Heart left ventricle (tissue), 13 donors: ENCODE measurements around the gene TGFBR3.

ENCODE experiments used
- POLR2A ChIP-seq, 2 donors: fragments of 450-650 bp; IDR thresholded peaks; one replicate each; pipeline ENCODE4 v1.6.1; 2017; ENCODE audit warnings: antibody characterized with exemption in 2 of 2, mild to moderate bottlenecking in 2 of 2, moderate library complexity in 2 of 2
- TF ChIP-seq, protein P1 (sequence below), 12 donors: fragments of 200-600 bp; sonication (generic) in 4 of 12; IDR thresholded peaks; one replicate each; pipeline versions ENCODE4 v1.5.0 to v1.8.0; 2018 to 2022; ENCODE audit warnings: antibody characterized with exemption in 12 of 12, mild to moderate bottlenecking in 5 of 12
- donor health status: ischemic (EF 13 %, LVEDD 7.1; RV severe dilation, severe dysfunction).
- donor health status: DM: no; HTN: yes; CAD: no.
- donor health status: DM: no; HTN: no; CAD: no.
- donor health status: ischemic (EF 25% LVEDD 6.9; RV normal size, moderate dysfunction).
- donor health status: ischemic (EF 25% LVEDD 5.7; RV mildly dilated, moderate dysfunction).
- donor health status: ischemic (EF 35%, LVEDD 5.7; RV mildly dilated, moderate dysfunction).
- donor health status: nonischemic (EF 11% LVEDD 7.7; RV severe dilation, severe dysfunction).
- donor health status: DM: yes; HTN: yes; CAD: no.
- donor health status: PGD.
- donor health status: ischemic (EF 29% LVEDD 5.4; RV normal size, mild dysfunction).
- donor health status: nonischemic (EF 23%, LVEDD 6.1; RV moderate dilation, normal function).

DNA sequence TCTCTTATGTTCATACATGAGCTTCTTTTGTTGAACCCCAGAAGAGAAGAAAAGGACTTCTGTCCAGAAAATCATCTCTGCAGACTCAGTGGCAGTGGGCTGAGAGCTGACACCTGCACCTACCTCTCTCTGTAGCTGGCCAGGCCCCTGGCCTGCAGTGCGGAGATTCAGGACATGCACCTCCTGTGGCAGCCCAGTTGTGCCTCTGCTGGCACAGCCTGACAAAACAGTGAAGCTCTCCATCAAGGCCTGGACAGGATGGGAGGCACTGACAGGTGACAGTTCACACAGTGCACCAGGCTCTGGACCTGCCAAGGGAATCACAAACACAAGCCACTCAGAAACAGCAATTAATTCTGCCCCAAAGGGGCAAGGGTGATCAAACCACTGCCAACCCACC, 88.8 kb downstream of the TGFBR3 start:
- TF ChIP-seq, protein P1, sequence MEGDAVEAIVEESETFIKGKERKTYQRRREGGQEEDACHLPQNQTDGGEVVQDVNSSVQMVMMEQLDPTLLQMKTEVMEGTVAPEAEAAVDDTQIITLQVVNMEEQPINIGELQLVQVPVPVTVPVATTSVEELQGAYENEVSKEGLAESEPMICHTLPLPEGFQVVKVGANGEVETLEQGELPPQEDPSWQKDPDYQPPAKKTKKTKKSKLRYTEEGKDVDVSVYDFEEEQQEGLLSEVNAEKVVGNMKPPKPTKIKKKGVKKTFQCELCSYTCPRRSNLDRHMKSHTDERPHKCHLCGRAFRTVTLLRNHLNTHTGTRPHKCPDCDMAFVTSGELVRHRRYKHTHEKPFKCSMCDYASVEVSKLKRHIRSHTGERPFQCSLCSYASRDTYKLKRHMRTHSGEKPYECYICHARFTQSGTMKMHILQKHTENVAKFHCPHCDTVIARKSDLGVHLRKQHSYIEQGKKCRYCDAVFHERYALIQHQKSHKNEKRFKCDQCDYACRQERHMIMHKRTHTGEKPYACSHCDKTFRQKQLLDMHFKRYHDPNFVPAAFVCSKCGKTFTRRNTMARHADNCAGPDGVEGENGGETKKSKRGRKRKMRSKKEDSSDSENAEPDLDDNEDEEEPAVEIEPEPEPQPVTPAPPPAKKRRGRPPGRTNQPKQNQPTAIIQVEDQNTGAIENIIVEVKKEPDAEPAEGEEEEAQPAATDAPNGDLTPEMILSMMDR (IDR thresholded peaks at IDR 0.05): no peak
- TF ChIP-seq POLR2A (IDR thresholded peaks at IDR 0.05): no peak
